HG03039 (cell line): ENCODE measurements around the gene AEBP1.

Source experiments
- ATAC-seq: cut with Tn5 transposase; IDR thresholded peaks from one replicate; pipeline ENCODE4 v1.9.1; 2021; ENCODE audit warnings: mild to moderate bottlenecking, moderate library complexity; ENCODE audit not compliant: unreplicated experiment

AEBP1 gene

DNA sequence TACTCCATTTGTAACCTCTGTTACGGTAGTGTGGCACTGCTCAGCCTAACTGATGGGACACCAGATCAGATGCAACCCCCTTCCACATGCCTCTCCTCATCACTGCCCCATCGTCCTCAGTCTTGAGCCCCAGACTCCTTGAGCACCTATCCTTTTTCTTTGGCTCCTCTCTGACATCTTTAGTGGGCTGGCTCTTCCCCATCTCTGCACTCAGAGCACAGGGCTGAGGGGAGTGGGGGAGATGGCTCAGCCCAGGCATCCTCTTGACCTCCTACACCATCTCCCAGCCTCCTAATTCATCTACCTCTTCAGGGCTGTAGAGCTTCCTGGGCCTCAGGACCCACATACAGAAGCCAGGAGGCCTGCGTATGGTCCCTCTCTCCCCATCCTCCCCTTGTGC lies 20.3 kb upstream of the AEBP1 start:
- no peak for ATAC-seq

DNA sequence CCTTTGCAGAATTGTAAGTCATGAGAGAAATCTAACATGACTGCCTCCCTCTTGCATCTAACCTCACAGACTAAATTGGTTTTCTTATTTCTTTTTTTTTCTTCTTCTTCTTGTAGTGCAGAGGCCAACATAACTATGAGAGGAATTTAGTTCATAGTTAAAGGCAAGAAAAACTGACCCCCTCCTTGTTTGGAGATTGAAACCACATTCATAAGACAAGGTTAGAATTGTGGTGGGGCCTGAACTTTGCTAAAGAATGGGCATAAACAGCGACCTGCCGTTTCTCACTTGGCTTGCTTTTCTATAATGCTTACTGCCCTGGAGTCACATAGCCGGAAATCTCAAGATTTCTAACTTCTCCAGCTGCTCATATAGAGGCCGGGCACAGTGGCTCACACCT lies 19.4 kb upstream of the AEBP1 start:
- ATAC-seq = no peak

DNA sequence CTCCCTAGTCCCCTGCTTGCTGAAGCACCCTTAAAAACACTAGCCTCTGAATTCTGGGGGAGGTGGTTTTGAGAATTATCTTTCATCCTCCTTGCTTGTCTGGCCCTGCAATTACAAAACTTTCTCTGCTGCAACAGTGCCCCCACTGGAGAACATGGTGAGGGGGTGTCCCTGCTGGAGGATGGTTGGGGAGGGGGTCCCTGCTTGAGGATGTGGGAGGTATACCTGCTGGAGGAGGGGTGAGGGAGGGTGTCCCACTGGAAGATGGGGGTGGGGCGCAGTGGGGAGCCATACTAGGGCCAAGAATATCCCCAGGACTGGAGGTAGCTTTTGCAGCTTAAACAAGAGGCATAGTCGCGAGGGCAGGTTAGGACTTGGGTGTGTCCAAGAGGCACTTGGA lies 18.6 kb upstream of the AEBP1 start:
- no peak for ATAC-seq

DNA sequence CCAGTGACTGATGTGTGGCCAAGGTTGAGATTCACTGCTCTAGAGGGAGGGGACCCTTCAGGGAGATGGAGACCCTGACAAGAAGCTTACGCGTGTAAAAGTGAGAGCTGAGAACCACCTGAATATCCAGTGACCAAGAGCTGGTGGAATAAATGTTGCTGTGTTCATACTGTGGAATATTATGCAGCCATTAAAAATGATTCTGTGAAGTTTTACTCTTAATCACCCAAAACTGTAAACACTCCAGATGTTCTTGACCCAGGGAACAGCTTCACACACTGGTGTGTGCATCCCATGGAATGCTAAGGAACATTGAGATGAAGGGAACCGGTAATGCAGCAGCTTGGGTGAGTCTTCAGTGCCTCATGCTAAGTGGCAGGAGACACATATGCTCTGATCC lies 17.5 kb upstream of the AEBP1 start:
- ATAC-seq = no peak

DNA sequence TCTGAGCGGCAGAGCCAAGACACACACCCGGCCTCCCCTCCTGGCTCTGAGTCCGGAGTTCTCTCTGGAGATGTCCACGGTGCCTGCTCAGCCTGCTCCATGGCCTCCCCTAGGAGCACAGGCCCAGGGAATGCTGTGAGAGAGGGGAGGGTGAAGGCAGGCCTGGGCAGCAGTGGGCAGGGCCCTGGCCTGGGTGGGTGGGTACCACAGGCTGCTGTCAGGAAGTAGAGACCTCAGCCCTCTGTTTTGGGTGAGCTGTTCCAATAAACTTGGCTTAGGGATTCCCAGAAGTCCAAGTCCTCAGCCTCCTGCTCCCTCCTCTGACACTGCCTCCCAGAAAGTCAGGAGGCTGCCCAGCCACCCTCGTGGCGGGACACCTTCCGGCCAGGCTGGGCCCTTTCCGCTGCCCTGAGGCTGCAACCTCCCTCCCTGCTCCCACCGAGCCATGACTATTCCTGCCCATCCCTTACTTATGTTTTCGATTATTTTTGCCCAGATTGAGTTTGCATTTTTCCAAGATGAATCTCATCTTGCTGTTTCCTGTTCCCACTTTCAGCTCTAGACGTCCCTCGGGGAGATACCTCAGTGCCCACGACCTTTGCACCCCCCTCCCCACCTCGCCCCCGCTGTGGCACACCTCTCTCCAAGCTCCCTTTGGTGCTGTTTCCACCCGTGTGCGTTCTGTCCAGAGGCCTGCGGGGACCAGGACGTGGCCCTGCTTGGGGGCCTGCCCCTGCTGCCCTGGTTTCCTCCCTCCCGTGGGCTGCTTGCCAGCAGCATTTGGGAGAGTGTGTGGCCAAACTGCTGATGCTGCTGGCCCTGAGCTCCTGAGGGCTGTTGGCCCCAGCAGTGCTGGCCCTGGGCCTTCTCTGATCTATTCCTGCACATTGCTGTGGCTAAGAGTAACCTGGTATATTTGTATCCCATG lies 16.0 kb upstream of the AEBP1 start:
- no peak for ATAC-seq

DNA sequence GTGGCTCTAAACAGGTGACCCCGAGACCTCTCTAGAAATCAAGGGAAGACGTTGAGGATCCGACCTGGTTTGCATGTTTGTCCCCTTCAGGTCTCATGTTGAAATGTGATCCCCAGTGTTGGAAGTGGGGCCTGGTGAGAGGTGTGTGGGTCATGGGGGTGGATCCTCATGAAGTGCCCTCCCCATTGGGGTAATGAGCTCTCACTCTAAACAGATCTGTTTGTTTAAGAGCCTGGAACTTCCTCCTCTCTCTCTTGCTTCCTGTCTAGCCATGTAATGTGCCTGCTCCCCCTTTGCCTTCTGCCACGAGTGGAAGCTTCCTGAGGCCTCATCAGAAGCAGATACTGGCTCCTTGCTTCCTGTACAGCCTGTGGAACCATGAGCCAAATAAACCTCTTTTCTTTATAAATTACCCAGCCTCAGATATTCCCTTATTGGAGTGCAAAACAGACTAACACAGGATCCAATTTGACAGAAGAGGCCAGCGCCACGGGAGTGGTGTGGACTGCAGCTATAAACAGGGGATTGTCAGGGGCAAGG lies 11.0 kb upstream of the AEBP1 start:
- ATAC-seq = no peak

DNA sequence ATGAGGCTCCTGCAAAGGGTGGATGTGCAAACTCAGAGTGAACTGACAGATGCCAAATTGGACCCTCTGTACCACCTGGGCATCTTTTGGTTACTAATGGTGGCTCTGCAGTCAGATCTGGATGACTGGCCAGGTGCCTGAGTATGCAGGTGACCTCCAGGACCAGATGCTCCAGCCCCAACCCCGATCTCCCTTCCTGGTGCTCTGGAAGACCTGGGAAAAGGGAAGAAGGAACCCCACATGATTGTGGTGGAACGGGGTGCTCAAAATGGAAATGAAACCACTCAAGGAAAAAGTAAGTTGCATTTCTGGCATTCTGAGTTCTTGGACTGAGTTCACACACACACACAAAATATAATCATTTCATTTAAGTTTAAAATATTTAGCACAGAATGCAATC lies 9.8 kb upstream of the AEBP1 start:
- ATAC-seq = no peak

DNA sequence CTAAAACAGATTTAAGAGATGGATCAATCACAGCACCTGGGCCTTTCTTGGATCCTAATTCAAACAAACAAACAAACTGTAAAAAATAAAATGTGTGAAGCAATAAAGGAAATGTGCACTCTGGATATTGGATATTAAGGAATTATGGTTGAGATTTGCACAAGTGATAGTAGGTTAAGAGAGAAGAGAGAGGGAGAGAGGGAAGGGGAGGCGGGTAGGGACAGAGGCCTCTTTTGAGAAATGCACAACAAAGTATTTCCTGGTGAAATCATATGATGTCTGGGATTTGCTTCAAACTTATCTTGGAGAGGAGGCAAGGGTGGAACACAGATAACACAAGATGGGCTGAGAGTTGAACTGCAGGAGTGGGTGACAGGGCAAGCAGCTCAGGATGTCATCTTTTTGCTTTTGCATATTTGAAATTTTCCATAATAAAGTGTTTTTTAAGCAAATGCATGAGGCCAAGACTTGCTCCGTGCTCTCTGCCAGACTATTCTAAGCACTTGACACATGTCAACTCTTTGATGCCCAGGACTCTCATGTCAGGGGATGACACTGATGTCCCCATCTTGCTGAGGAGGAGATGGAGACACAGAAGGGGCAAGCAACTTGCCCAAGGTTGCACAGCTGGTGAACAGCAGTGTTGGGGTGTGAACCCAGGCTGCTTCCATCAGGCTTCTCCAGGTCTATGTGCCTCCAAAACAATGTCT lies 9.1 kb upstream of the AEBP1 start:
- ATAC-seq = no peak

DNA sequence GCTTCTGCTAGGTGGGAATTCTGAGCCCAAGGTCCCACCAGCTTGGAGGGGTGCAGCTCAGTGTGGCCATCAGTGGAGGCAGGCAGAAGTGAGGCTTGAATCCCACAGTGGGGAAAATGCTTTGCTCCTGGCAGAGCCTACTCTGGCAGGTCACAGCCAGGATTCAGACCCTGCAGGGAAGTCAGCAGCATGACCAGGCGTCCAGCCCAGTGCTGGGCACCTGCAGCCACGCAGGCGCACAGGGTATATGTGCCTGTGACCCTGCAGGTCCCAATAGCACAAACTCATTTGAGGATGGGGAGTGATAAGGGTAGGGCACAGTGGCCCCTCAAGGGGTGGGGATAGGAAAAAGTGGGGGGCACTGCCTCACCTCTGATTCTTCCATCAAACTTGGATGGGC lies 8.4 kb upstream of the AEBP1 start:
- ATAC-seq = no peak

DNA sequence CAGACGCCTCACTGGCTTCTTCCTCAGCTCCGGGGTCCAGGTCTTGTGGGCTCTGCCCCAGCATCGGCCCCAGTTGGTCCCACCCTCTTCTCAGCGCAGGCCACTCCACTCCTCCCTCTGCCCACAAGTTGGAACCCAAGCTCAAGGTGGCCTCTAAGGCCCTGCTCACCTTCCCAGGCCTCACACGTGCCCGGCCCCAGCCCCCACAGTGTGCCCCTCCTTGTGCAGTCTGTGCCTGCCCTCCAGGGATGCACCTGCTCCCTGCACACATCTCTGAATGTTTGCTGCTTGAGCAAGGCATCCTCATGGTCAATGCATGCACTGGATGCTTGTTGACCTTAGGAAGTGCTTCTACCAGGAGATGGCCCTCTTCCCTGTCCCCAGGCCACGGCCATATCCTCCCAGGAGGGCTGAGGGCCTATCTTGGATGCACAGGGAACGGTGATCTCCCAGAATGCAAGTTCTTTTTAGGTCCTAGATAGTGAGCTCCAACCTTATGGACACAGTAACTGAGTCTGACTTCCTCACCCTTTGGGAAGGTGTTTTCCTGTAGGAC lies 7.7 kb upstream of the AEBP1 start:
- no peak for ATAC-seq

DNA sequence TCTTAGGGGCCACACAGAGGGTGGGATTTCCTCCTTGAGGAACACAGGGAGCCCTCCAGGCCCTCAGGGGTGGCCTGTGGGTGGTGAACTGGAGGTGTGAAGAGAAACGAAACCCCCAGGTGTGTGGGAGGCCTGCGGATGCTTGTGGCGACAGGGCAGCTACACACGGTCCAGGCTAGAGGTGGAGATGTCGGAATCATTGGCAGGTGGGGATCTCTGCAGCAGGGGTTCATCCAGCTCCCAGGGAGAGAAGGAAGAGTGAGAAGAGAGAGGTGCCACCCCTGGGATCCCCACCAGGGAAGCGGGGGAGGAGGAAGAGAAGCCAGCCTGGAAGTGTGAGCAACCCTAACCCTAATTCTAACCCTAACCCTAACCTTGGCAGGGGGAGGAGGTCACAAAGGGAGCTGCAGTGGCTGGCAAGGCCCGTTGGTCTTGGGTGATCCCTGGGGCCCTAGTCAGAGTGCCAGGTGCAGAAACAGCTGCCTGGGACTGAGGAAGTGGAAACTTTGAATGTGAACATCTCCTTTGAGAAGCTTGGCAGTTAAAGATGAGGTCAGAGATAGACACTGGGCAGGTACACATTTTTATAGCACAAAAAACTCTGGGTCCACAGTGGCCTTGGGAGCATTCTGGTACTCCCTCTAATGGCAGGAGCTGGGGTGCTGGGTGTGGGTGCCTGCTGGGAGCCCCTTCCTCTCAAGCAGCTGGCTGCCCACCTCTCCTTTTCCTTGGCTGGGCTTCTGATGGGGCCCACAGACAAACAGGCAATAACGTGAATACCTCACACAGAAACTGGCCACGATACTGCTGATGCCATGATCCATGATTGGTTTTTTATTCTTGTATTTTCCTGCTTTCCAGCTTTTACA lies 6.8 kb upstream of the AEBP1 start:
- no peak for ATAC-seq

DNA sequence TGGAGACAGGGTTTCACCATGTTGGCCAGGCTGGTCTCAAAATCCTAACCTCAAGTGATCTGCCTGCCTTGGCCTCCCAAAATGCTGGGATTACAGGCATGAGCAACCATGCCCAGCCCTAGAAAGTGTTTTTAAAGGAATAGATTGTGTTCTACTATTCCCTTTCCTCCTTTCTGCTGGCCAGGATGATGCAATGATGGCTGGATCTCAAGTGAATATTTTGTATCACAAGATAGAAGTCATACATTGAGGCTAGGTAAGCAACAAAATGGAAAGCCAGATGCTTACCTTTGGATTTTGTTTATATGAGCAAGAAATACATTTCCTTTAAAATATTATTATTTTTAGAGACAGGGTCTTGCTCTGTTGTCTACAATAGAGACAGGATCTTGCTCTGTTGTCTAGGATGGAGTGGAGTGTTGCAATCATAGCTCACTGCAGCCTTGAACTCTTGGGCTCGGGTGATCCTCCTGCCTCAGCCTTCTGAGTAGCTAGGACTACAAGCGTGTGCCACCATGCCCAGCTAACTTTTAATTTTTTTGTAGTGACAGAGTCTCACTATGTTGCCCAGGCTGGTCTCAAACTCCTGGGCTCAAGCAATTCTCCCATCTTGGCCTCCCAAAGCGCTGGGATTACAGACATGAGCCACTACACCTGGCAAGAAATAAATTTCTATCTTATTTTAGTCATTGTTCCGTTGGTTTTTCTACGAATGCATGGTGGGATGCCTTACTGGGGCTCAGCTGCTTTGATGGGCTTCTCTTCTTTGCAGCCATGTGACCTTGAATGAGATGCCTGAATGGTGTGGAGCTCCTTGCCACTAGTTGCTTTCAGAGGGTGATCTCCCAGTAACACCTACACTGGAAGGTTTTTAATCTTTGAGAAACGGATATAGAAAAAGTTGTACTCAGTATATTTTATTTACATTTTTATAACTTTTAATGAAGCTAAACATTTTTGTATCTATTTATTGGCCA lies 5.8 kb upstream of the AEBP1 start:
- ATAC-seq = no peak

DNA sequence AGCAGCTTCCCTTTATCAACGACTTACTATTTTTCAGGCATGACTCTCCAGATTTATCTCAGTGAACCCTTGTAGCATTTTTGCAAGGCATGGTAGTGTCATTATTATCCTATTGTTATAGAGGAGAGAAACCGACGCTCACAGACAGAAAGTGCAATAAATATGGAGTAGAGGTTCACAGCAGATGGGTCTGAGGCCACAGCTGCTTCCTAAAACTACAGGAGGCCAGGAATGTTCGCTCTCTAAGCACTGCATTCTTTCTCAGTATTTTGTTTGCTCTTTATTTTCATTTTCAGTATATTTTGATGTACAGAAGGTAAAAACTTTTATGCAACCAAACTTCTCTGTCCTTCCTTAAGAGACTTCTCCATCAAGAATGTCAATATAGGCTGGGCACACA lies 4.5 kb upstream of the AEBP1 start:
- no peak for ATAC-seq

DNA sequence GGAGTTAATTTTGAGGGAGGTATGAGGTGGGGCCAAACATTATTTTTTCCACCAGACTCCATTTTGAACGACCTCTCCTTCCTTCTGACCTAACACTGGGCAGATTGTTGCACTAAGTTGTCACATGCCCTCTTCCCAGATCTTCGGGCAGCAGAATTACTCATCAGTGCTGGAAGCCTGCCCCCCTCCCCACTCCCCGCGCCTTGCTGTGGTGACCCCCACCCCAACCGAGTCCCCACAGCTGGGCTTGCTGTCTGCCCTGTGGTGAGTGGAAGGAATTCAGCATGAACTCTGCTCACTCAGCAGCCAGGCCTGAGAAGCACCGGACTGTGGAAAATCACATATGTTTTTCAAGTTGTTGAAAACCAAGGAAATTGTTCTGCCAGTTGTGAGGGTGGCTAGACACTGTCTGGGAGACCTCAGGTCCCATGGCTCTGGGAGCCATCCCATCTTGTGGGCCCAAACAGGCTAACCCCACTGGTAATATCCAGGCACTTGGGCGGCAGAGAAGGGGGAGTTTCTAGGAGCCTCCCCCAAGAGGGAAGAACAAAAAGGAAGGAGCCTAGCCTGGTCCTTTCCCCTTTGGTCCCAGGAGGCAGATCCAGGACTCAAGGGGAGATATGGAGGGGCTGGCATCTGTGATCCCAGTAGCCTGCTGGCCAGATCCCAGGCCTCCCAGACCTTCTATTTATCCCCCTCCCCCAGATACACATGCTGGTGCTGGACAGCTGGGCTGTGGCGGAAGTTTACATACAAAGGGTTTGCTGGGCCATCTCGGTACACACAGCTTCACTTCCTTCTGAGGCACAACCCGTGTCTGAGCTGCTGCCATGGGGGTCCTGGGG lies 3.5 kb upstream of the AEBP1 start:
- ATAC-seq = no peak

DNA sequence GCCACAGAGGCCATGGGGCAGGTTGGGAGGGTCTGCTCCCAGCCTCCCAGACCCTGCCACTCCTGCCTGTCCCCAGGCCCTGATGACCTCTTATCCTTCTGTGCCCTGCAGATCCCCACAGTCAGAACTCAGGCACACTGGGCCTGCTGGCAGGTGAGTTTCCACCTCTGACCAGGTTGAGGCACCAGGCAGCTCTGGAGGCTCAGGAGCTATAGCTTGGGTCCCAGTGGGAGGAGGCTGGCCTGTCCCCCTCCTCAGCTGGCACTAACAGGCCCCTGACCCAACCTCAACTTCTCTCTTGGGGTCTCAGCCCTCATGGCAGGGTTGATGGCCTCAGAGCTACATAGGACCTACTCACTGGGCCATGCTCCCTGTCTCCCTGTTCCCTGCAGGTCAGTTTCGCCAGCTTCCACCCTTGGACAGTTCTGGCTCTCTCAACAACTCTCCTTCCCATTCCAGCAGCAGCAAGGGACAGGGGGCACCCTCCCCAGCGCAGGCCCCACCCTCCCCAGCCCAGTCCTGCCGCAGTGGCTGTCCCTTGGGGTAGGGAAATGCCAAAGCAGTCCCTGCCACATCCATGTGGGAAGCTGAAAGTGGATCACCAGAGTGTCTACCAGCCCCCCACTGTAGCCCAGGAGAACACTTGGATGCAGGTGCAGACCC lies 2.7 kb upstream of the AEBP1 start:
- no peak for ATAC-seq

DNA sequence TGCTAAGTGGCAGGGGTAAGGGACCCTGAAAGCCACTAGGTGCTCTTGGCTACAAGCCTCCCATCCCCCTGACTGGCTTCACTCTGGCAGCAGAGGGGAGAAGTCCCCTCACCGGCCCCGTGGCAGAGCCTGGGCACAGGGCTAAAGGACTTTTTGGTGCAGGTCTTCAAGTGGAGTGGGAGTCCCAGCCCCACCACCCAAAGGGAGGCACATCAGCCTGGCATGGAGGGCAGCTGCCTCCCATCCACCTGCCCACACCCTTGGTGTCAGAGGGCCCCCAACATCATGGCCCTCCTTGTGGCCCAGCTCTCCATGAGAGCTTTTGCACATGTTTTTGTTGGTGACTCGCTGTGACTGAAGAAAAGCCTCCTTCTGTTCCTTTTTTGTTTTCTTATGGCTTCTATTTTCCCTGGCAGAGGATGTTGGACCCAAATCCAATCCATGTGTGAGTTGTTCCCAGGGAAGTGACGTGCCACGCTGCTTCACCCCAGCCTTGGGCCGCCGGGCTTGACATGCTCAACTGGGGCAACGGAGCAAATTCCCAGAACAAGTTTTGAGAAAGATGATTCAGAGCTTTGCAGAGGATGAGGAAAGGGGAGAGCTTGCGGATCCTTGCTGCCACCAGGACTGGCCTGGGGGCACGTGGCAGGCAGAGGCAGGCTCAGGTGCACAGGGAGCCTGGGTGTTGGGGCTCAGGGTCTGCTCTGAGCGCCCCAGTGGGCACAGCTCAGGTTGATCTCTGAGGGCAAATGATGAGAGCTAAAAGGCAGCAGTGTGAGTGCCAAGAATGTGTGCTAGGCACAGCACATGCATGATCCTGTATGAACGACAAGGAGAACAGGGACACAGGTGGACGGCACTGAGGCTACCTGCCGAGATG lies 1.9 kb upstream of the AEBP1 start:
- ATAC-seq = no peak

DNA sequence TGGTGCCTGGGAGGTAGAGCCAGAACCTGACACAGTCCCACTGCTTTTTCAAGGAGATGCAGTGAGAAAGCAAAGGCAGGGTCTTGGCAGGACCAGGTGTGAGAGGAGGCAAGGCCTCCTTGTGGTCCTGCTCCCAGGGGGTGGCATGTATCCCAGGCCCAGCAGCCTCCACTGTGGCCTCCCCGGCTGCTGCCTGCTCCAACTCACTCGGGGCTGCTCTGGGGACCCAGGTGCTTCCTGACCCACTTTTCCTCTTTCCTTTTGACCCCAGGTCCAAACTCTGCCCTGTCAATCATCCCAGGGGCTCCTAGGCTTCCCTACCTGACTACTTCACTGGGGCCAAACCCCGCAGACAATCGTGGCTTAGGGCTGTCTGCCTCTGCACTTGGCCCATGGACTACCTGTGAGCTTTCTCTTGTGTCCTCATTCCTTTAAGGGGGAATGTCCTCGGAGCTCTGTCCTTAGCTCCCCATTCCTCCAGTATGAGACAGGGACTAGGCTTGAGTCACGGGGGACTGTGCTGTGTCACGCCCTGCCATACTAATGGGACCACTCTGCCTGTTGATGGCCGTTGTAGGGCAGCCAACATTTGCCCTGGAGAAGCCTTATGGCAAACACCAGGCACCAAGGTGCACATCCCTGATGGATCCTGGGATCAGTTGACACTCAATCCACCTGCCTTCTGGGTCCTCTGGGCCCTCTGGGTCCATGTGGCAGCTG lies 1.1 kb upstream of the AEBP1 start:
- ATAC-seq = no peak
